GM23338 (cell line): ENCODE measurements around the gene FBXO34.

Source experiments
- CTCF ChIP-seq, 2 experiments: fragments of 200-600 bp in 1 of 2; sonication (generic) in 1 of 2; conservative IDR thresholded peaks; 2 replicates each; pipeline versions ENCODE4 v1.5.1 to v1.6.1; 2016 to 2017; ENCODE audit warnings: antibody characterized with exemption in 2 of 2, low read depth in 2 of 2, mild to moderate bottlenecking in 2 of 2, moderate library complexity in 1 of 2
- EZH2 ChIP-seq: fragments of 200-600 bp; sonication (generic); IDR thresholded peaks from one replicate; pipeline ENCODE4 v1.8.0; 2017; ENCODE audit warnings: antibody characterized with exemption, mild to moderate bottlenecking, low read depth; ENCODE audit not compliant: unreplicated experiment

GRCh38 chr14:55373784-55374705 is 102.8 kb downstream of the FBXO34 start:
- TF ChIP-seq EZH2 = no peak
- TF ChIP-seq CTCF (conservative IDR thresholded peaks at IDR 0.05; ENCODE audit: low read depth in 2 of 2) = no peak
